Neural crest cell (in vitro differentiated cells): ENCODE results near the gene MICAL3. TPM values are rescaled to one million over a fixed set of nuclear protein-coding genes. Genes with fewer than 3 reads are reported as not detected.

Experiments
- DNase-seq: peaks from one replicate; pipeline ENCODE4 v3.0.0; 2021; ENCODE audit warnings: low read depth, mixed read lengths, low spot score
- H3K27ac Mint-ChIP-seq: one replicate; pipeline ENCODE4 v1.8.0; 2021; ENCODE audit warnings: mild to moderate bottlenecking, mixed read lengths; ENCODE audit not compliant: unreplicated experiment
- H3K27me3 Mint-ChIP-seq: 2 replicates; pipeline ENCODE4 v1.8.0; 2021; ENCODE audit warnings: low read depth, mild to moderate bottlenecking, mixed read lengths
- H3K36me3 Mint-ChIP-seq: 2 replicates; pipeline ENCODE4 v1.8.0; 2021; ENCODE audit warnings: low read depth, mild to moderate bottlenecking, mixed read lengths
- H3K4me1 Mint-ChIP-seq: 2 replicates; pipeline ENCODE4 v1.8.0; 2021; ENCODE audit warnings: mixed read lengths
- H3K4me3 Mint-ChIP-seq: one replicate; pipeline ENCODE4 v1.8.0; 2021; ENCODE audit warnings: mild to moderate bottlenecking, mixed read lengths
- H3K9me3 Mint-ChIP-seq: 2 replicates; pipeline ENCODE4 v1.8.0; 2021; ENCODE audit warnings: mixed read lengths
- CTCF ChIP-seq: fragments of 200-600 bp; sonication (generic); conservative IDR thresholded peaks from 2 replicates; pipeline ENCODE4 v1.5.0; 2021; ENCODE audit warnings: antibody characterized with exemption, mild to moderate bottlenecking
- total RNA-seq: library from RNA; stranded (reverse); gene quantifications from 2 replicates; pipeline ENCODE4 v1.2.1, GENCODE V29; 2021

MICAL3 gene
- total RNA-seq, 1 donor from 2014 or later, result 84.5 TPM

- peak overlapping the region; percentile 81 for H3K27ac Mint-ChIP-seq
- no peak for DNase-seq
- H3K4me3 Mint-ChIP-seq, result no peak overlapping the region
- peaks cover 24% of the 10 kb centered on the region for H3K4me1 Mint-ChIP-seq
- H3K27me3 Mint-ChIP-seq, result no peaks in the 10 kb centered on the region
- no peaks in the 10 kb centered on the region for H3K36me3 Mint-ChIP-seq
- no peaks in the 10 kb centered on the region for H3K9me3 Mint-ChIP-seq
- TF ChIP-seq CTCF, result no peak
Measured at GRCh38 chr22:17960011-17960410, 64.3 kb downstream of the MICAL3 start.

- Mint-ChIP-seq H3K36me3 (no peaks in the 10 kb centered on the region), H3K4me1 (peaks cover 19% of the 10 kb centered on the region), H3K9me3 (no peaks in the 10 kb centered on the region), H3K27me3 (no peaks in the 10 kb centered on the region), H3K27ac (peak overlapping the region; percentile 0), H3K4me3 (no peak overlapping the region)
- no peak for TF ChIP-seq CTCF
- DNase-seq, result no peak
Measured at GRCh38 chr22:17958166-17958565, 66.2 kb downstream of the MICAL3 start.

GRCh38 chr22:17957693-17958092, 66.7 kb downstream of the MICAL3 start:
- DNase-seq, result no peak
- Mint-ChIP-seq H3K4me3 (no peak overlapping the region), H3K36me3 (no peaks in the 10 kb centered on the region), H3K4me1 (peaks cover 23% of the 10 kb centered on the region), H3K27ac (no peak overlapping the region), H3K9me3 (no peaks in the 10 kb centered on the region), H3K27me3 (no peaks in the 10 kb centered on the region)
- no peak for TF ChIP-seq CTCF

- peaks cover 28% of the 10 kb centered on the region for H3K4me1 Mint-ChIP-seq
- H3K9me3 Mint-ChIP-seq, result no peaks in the 10 kb centered on the region
- H3K27me3 Mint-ChIP-seq, result no peaks in the 10 kb centered on the region
- no peak for TF ChIP-seq CTCF
- no peak overlapping the region for H3K27ac Mint-ChIP-seq
- no peak for DNase-seq
- H3K4me3 Mint-ChIP-seq, result no peak overlapping the region
- H3K36me3 Mint-ChIP-seq, result no peaks in the 10 kb centered on the region
Measured at GRCh38 chr22:17957204-17957603, 67.2 kb downstream of the MICAL3 start.

- Mint-ChIP-seq H3K27me3 (no peaks in the 10 kb centered on the region), H3K4me1 (peaks cover 29% of the 10 kb centered on the region), H3K27ac (no peak overlapping the region), H3K9me3 (no peaks in the 10 kb centered on the region), H3K4me3 (no peak overlapping the region), H3K36me3 (no peaks in the 10 kb centered on the region)
- no peak for TF ChIP-seq CTCF
- no peak for DNase-seq
Measured at GRCh38 chr22:17956630-17957029, 67.7 kb downstream of the MICAL3 start.
